ENCODE data around the gene SNRPE.

DNA sequence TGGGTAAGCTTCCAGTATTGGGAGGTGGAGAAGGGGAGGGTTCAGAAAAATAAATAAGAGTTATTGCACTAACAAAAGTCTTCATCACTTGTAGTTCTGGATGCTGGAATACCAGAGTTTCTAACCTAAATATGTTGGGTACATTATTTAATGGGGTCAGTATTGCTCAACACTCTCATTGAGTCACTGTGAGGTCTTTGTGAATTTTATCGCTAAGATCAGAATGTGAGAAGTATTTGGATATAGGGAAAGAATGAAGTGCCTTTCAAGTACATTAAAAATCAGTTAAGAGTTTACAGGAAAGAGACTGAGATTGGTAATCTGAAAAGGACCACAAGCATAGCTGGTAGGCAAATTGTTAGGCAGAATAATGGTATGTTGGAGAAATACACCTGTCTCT is 8.8 kb downstream of the SNRPE start:
- TF ChIP-seq EZH2 (IDR thresholded peaks at IDR 0.05; ENCODE audit: insufficient read depth, poor library complexity, severe bottlenecking) (no peak), EZH2phosphoT487 (IDR thresholded peaks at IDR 0.05; ENCODE audit: insufficient read depth, low read depth) (no peak)
